A549 (cell line): ENCODE results near the gene NUDT16. TPM values are rescaled to one million over a fixed set of nuclear protein-coding genes. Genes with fewer than 3 reads are reported as not detected.

Experiments
- ATAC-seq, 2 experiments: fragments of 200-7000 bp in 1 of 2; fragments of >200 bp in 1 of 2; cut with Nextera tagmentation in 1 of 2; cut with Tn5 transposase in 1 of 2; 3 replicates each; pipeline versions ENCODE4 v1.8.0 to v1.9.1; 2018 to 2020; ENCODE audit warnings: mild to moderate bottlenecking in 1 of 2, moderate library complexity in 1 of 2
- CTCF ChIA-PET: fragments of 300-600 bp; sonication (Branson Sonifier 250); formaldehyde crosslinking; extraction: SDS; loops from one replicate; lab custom pipeline; 2021; ENCODE audit warnings: antibody characterized with exemption, inconsistent platforms; lab: Yijun Ruan, JAX
- POLR2A ChIA-PET: fragments of 350-600 bp; formaldehyde crosslinking; extraction: SDS; loops from one replicate; lab custom pipeline; 2021; ENCODE audit warnings: antibody characterized with exemption, inconsistent platforms; lab: Yijun Ruan, JAX
- DNase-seq, 2 experiments: peaks; one replicate each; pipeline versions ENCODE4 v3.0.0 to v3.0.0-alpha.2; 2011 to 2016; ENCODE audit warnings: low read depth in 1 of 2, low spot score in 1 of 2
- FAIRE-seq: peaks from 2 replicates; lab custom pipeline; 2011; peaks lifted over from hg19 to GRCh38; lab: Jason Lieb, UNC
- H3K27ac ChIP-seq, 2 experiments: fragments of >200 bp; sonication (Bioruptor Twin); formaldehyde crosslinking; 3 replicates each; pipeline ENCODE4 v1.5.1; 2016 to 2017
- H3K4me1 ChIP-seq: fragments of >200 bp; sonication (Bioruptor Twin); formaldehyde crosslinking; 3 replicates; pipeline ENCODE4 v1.6.1; 2016
- H3K4me2 ChIP-seq: fragments of >200 bp; sonication (Bioruptor Twin); formaldehyde crosslinking; 3 replicates; pipeline ENCODE4 v1.6.1; 2016
- H3K4me3 ChIP-seq: fragments of >200 bp; sonication (Bioruptor Twin); formaldehyde crosslinking; 3 replicates; pipeline ENCODE4 v1.5.1; 2016
- H3K9me3 ChIP-seq: fragments of >200 bp; sonication (Bioruptor Twin); formaldehyde crosslinking; 3 replicates; pipeline ENCODE4 v1.6.1; 2016
- BCL3 ChIP-seq: fragments of >200 bp; sonication (Bioruptor Twin); formaldehyde crosslinking; IDR thresholded peaks from 3 replicates; pipeline ENCODE4 v1.6.1; 2016
- BHLHE40 ChIP-seq: IDR thresholded peaks from 2 replicates; pipeline ENCODE4 v1.6.1; 2012; ENCODE audit warnings: low read depth, low read length, inconsistent platforms
- CBX2 ChIP-seq: fragments of 200-600 bp; sonication (generic); IDR thresholded peaks from 2 replicates; pipeline ENCODE4 v1.6.1; 2016; ENCODE audit warnings: low read depth, mild to moderate bottlenecking, borderline replicate concordance
- CBX8 ChIP-seq: fragments of 200-600 bp; sonication (generic); IDR thresholded peaks from 2 replicates; pipeline ENCODE4 v1.6.1; 2016
- CEBPB ChIP-seq, 2 experiments: fragments of >200 bp in 1 of 2; sonication (Bioruptor Twin) in 1 of 2; formaldehyde crosslinking in 1 of 2; IDR thresholded peaks; 2 replicates each; pipeline ENCODE4 v1.6.1; 2012 to 2016
- E2F6 ChIP-seq: IDR thresholded peaks from 2 replicates; pipeline ENCODE4 v1.6.1; 2012; ENCODE audit warnings: low read depth, borderline replicate concordance
- EHMT2 ChIP-seq: fragments of 200-600 bp; sonication (generic); IDR thresholded peaks from 2 replicates; pipeline ENCODE4 v1.6.1; 2016; ENCODE audit warnings: antibody characterized with exemption, low read depth, mild to moderate bottlenecking, moderate library complexity
- ESRRA ChIP-seq: fragments of 150-350 bp; IDR thresholded peaks from 2 replicates; pipeline ENCODE4 v1.6.1; 2014; ENCODE audit warnings: mild to moderate bottlenecking, low read length, borderline replicate concordance
- FOSB ChIP-seq: fragments of 250-450 bp; sonication (Bioruptor Pico); IDR thresholded peaks from 2 replicates; pipeline ENCODE4 v1.5.0; 2020; ENCODE audit warnings: mild to moderate bottlenecking, moderate library complexity
- FOSL2 ChIP-seq, 2 experiments: fragments of 450-650 bp in 1 of 2; fragments of >200 bp in 1 of 2; sonication (Bioruptor Twin) in 1 of 2; formaldehyde crosslinking; IDR thresholded peaks; 2 replicates each; pipeline versions ENCODE4 v1.5.0 to v1.6.1; 2016 to 2020; ENCODE audit warnings: mild to moderate bottlenecking in 1 of 2, moderate library complexity in 1 of 2
- GATA3 ChIP-seq: IDR thresholded peaks from 2 replicates; pipeline ENCODE4 v1.6.1; 2012; ENCODE audit warnings: borderline replicate concordance
- HDAC2 ChIP-seq: fragments of 200-600 bp; sonication (generic); IDR thresholded peaks from 2 replicates; pipeline ENCODE4 v1.6.1; 2016
- HES2 ChIP-seq: fragments of >200 bp; sonication (Bioruptor Twin); formaldehyde crosslinking; IDR thresholded peaks from 2 replicates; pipeline ENCODE4 v1.6.1; 2016
- HEYL ChIP-seq: fragments of 250-450 bp; sonication (Bioruptor Pico); IDR thresholded peaks from 2 replicates; pipeline ENCODE4 v1.8.0; 2021; ENCODE audit warnings: mild to moderate bottlenecking, moderate library complexity
- HMGXB4 ChIP-seq: fragments of 250-450 bp; sonication (Bioruptor Pico); IDR thresholded peaks from 2 replicates; pipeline ENCODE4 v1.5.0; 2021; ENCODE audit warnings: mild to moderate bottlenecking, moderate library complexity, borderline replicate concordance
- HOXB5 ChIP-seq: fragments of 250-450 bp; sonication (Bioruptor Pico); IDR thresholded peaks from 2 replicates; pipeline ENCODE4 v1.5.0; 2020; ENCODE audit warnings: mild to moderate bottlenecking, moderate library complexity
- JUN ChIP-seq, 2 experiments: fragments of >200 bp; sonication (Bioruptor Twin); formaldehyde crosslinking; IDR thresholded peaks; 2 replicates in 1 of 2; 3 replicates in 1 of 2; pipeline ENCODE4 v1.6.1; 2016 to 2017
- JUNB ChIP-seq: fragments of >200 bp; sonication (Bioruptor Twin); formaldehyde crosslinking; IDR thresholded peaks from 2 replicates; pipeline ENCODE4 v1.6.1; 2016
- KDM5A ChIP-seq: fragments of 200-600 bp; sonication (generic); IDR thresholded peaks from 2 replicates; pipeline ENCODE4 v1.6.1; 2016; ENCODE audit warnings: antibody characterized with exemption, mild to moderate bottlenecking
- NPAS2 ChIP-seq: fragments of 250-450 bp; sonication (Bioruptor Pico); IDR thresholded peaks from 2 replicates; pipeline ENCODE4 v1.8.0; 2022; ENCODE audit warnings: mild to moderate bottlenecking, moderate library complexity, borderline replicate concordance
- PHF8 ChIP-seq: fragments of 200-600 bp; sonication (generic); IDR thresholded peaks from 2 replicates; pipeline ENCODE4 v1.6.1; 2016; ENCODE audit warnings: low read depth, mild to moderate bottlenecking, antibody characterized with exemption, moderate library complexity, borderline replicate concordance
- POLR2AphosphoS2 ChIP-seq: conservative IDR thresholded peaks from 2 replicates; pipeline ENCODE4 v1.6.1; 2012; ENCODE audit warnings: low read length, improper control_type of control experiment, inconsistent platforms
- RCOR1 ChIP-seq: fragments of 150-350 bp; IDR thresholded peaks from 2 replicates; pipeline ENCODE4 v1.6.1; 2014; ENCODE audit warnings: antibody characterized with exemption, low read length, low read depth
- TFCP2L1 ChIP-seq: fragments of 250-450 bp; sonication (Bioruptor Pico); IDR thresholded peaks from 2 replicates; pipeline ENCODE4 v1.5.0; 2021; ENCODE audit warnings: mild to moderate bottlenecking
- TP53 ChIP-seq: fragments of 250-450 bp; sonication (Bioruptor Pico); IDR thresholded peaks from 2 replicates; pipeline ENCODE4 v1.5.0; 2021; ENCODE audit warnings: mild to moderate bottlenecking, moderate library complexity
- USF2 ChIP-seq: fragments of 450-650 bp; IDR thresholded peaks from 2 replicates; pipeline ENCODE4 v1.6.1; 2014; ENCODE audit warnings: antibody characterized with exemption
- ZC3H11A ChIP-seq: fragments of 450-650 bp; IDR thresholded peaks from 2 replicates; pipeline ENCODE4 v1.6.1; 2014; ENCODE audit warnings: antibody characterized with exemption, mild to moderate bottlenecking
- ZFP36 ChIP-seq: fragments of 450-650 bp; IDR thresholded peaks from 2 replicates; pipeline ENCODE4 v1.6.1; 2014; ENCODE audit warnings: borderline replicate concordance; ENCODE audit not compliant: partially characterized antibody
- ZSCAN20 ChIP-seq: fragments of 250-450 bp; sonication (Bioruptor Pico); IDR thresholded peaks from 2 replicates; pipeline ENCODE4 v1.8.0; 2022; ENCODE audit warnings: mild to moderate bottlenecking, moderate library complexity
- WGBS: methylation state at CpG from one replicate; pipeline ENCODE4 v1.1.6; 2017; ENCODE audit errors: missing lambda C conversion rate; 5-methylcytosine and 5-hydroxymethylcytosine counted together
- polyA plus RNA-seq, 4 experiments: library from polyadenylated mRNA; depleted of rRNA in 3 of 4; stranded (reverse); fragments of >200 nt; fragmentation: RNase III in 1 of 4; extraction: RNeasy Plus Mini Kit Qiagen cat#74134 plus additional on column Dnase treatment in 1 of 4; gene quantifications; 2 replicates in 3 of 4; 3 replicates in 1 of 4; pipeline ENCODE4 v1.2.3, GENCODE V29; 2011 to 2017

NUDT16 gene
- polyA plus RNA-seq, 2 of the 4 experiments (the other 2 are of a cell fraction) = 5.6 to 11.2 TPM

- TF ChIP-seq HOXB5 = no peak
- no peak for TF ChIP-seq CBX2
- no peak for TF ChIP-seq ZC3H11A
- no peak for TF ChIP-seq POLR2AphosphoS2
- TF ChIP-seq JUN (IDR thresholded peaks at IDR 0.05) = no peak
- no peak for TF ChIP-seq FOSB (CRISPR knock-in tag)
- TF ChIP-seq PHF8 = no peak
- TF ChIP-seq HES2 = no peak
- TF ChIP-seq EHMT2 = no peak
- TF ChIP-seq BHLHE40 = no peak
- TF ChIP-seq FOSL2 (IDR thresholded peaks at IDR 0.05) = no peak
- peak; percentile 54 for TF ChIP-seq FOSL2 (CRISPR knock-in tag; IDR thresholded peaks at IDR 0.05)
- TF ChIP-seq ZSCAN20 (CRISPR knock-in tag) = no peak
- TF ChIP-seq CEBPB (IDR thresholded peaks at IDR 0.05) = 0 out of 4 replicates have a peak, but pooled peaks of 1 of the 2 experiments have one; percentile 1
- no peak for TF ChIP-seq RCOR1
- no peak for TF ChIP-seq HDAC2
- TF ChIP-seq E2F6 = no peak
These were observed 31.1 kb upstream of the NUDT16 start (continued) for GRCh38 chr3:131350506-131350905.

GRCh38 chr3:131353016-131353877 is 28.3 kb upstream of the NUDT16 start:
- H3K27ac ChIP-seq = peak overlapping the region; percentile 28 to 58; a peak in 4 of 6 replicates
- ChIA-PET POLR2A (interaction anchor here (1.0 kb wide), 1 partner anchor 28 kb away, joined by 7 read pairs; the partner anchor contains the start of gene NUDT16), CTCF (no interaction called here)
- ATAC-seq (no peak; a peak in 2 of 6 replicates), FAIRE-seq (no peak), DNase-seq (peak in 1 of 2 experiments; percentile 4)
- H3K4me1 ChIP-seq = peaks cover 50% of the 10 kb centered on the region
- WGBS = 23% methylated on average over 2 of the region's 2 CpGs
- H3K4me3 ChIP-seq = no peak overlapping the region
- no peaks in the 10 kb centered on the region for H3K9me3 ChIP-seq
- TF ChIP-seq KDM5A (no peak), GATA3 (peak; percentile 52)
- H3K4me2 ChIP-seq = peak overlapping the region; percentile 70

GRCh38 chr3:131353986-131354385 is 27.6 kb upstream of the NUDT16 start:
- no peak overlapping the region for H3K4me3 ChIP-seq
- no peak for DNase-seq
- H3K4me1 ChIP-seq = peaks cover 45% of the 10 kb centered on the region
- peak overlapping the region; percentile 70 for H3K4me2 ChIP-seq
- WGBS = 28% methylated on average over 2 of the region's 2 CpGs
- FAIRE-seq = no peak
- H3K27ac ChIP-seq = peak overlapping the region; percentile 28 to 58; a peak in 3 of 6 replicates
- no peak for ATAC-seq
- H3K9me3 ChIP-seq = no peaks in the 10 kb centered on the region
- TF ChIP-seq JUNB = no peak
- no peak for TF ChIP-seq BCL3
- no peak for TF ChIP-seq ZC3H11A
- TF ChIP-seq TP53 (CRISPR knock-in tag) = no peak
- TF ChIP-seq HMGXB4 (CRISPR knock-in tag) = no peak
- TF ChIP-seq CBX8 = no peak
- TF ChIP-seq GATA3 = no peak
- TF ChIP-seq HEYL (CRISPR knock-in tag) = no peak
- TF ChIP-seq ZFP36 = no peak
- no peak for TF ChIP-seq USF2
- TF ChIP-seq RCOR1 = no peak
- TF ChIP-seq BHLHE40 = no peak
- no peak for TF ChIP-seq TFCP2L1
- TF ChIP-seq KDM5A = no peak
- TF ChIP-seq NPAS2 (CRISPR knock-in tag) = no peak
- TF ChIP-seq ESRRA = no peak
- POLR2A ChIA-PET = interaction anchor here (1.0 kb wide), 1 partner anchor 27 kb away, joined by 7 read pairs; the partner anchor contains the start of gene NUDT16
- CTCF ChIA-PET = no interaction called here
